H9 (cell line): ENCODE data around the gene SEC14L5. TPM values are rescaled to one million over a fixed set of nuclear protein-coding genes. Genes with fewer than 3 reads are reported as not detected.

ENCODE experiments used
- DNase-seq: peaks from one replicate; pipeline ENCODE4 v3.0.0-alpha.2; 2017
- H2AFZ ChIP-seq: one replicate; pipeline ENCODE4 v1.6.1; 2013; ENCODE audit warnings: mild to moderate bottlenecking, low read length, control low read depth, moderate library complexity
- H2AK5ac ChIP-seq: 2 replicates; pipeline ENCODE4 v1.6.1; 2013; ENCODE audit warnings: low read length, control low read depth, mixed read lengths; ENCODE audit not compliant: insufficient read length
- H2BK120ac ChIP-seq: one replicate; pipeline ENCODE4 v1.6.1; 2013; ENCODE audit warnings: low read depth, mild to moderate bottlenecking, low read length, control low read depth, inconsistent platforms; ENCODE audit not compliant: poor library complexity, severe bottlenecking
- H2BK12ac ChIP-seq: 2 replicates; pipeline ENCODE4 v1.6.1; 2013; ENCODE audit warnings: low read length, control low read depth, mixed read lengths, low read depth; ENCODE audit not compliant: insufficient read length
- H2BK15ac ChIP-seq: 2 replicates; pipeline ENCODE4 v1.6.1; 2013; ENCODE audit warnings: low read depth, low read length, control low read depth
- H2BK20ac ChIP-seq: one replicate; pipeline ENCODE4 v1.6.1; 2013; ENCODE audit warnings: low read depth, mild to moderate bottlenecking, low read length, control low read depth, inconsistent platforms; ENCODE audit not compliant: poor library complexity, severe bottlenecking
- H2BK5ac ChIP-seq: 2 replicates; pipeline ENCODE4 v1.6.1; 2013; ENCODE audit warnings: low read length, control low read depth, mixed read lengths; ENCODE audit not compliant: insufficient read length
- H3K14ac ChIP-seq: 2 replicates; pipeline ENCODE4 v1.6.1; 2013; ENCODE audit warnings: low read length, control low read depth; ENCODE audit not compliant: insufficient read depth
- H3K18ac ChIP-seq: 2 replicates; pipeline ENCODE4 v1.6.1; 2013; ENCODE audit warnings: low read depth, mild to moderate bottlenecking, mixed read lengths, low read length, control low read depth; ENCODE audit not compliant: insufficient read length
- H3K23ac ChIP-seq: 2 replicates; pipeline ENCODE4 v1.6.1; 2013; ENCODE audit warnings: low read length, control low read depth, mixed read lengths, low read depth; ENCODE audit not compliant: insufficient read length
- H3K23me2 ChIP-seq: 2 replicates; pipeline ENCODE4 v1.6.1; 2013; ENCODE audit warnings: low read depth, mild to moderate bottlenecking, mixed read lengths, low read length, control low read depth; ENCODE audit not compliant: insufficient read length, poor library complexity, severe bottlenecking
- H3K27ac ChIP-seq: 2 replicates; pipeline ENCODE4 v1.5.1; 2013; ENCODE audit warnings: low read length, control low read depth, mixed read lengths, low read depth; ENCODE audit not compliant: insufficient read length
- H3K27me3 ChIP-seq: 2 replicates; pipeline ENCODE4 v1.6.1; 2013; ENCODE audit warnings: low read length, control low read depth, inconsistent platforms; ENCODE audit not compliant: insufficient read depth
- H3K4ac ChIP-seq: 2 replicates; pipeline ENCODE4 v1.6.1; 2013; ENCODE audit warnings: low read depth, mild to moderate bottlenecking, control low read depth, inconsistent platforms, low read length, moderate library complexity
- H3K4me1 ChIP-seq: 2 replicates; pipeline ENCODE4 v1.6.1; 2013; ENCODE audit warnings: low read length, control low read depth, inconsistent platforms; ENCODE audit not compliant: insufficient read depth
- H3K4me2 ChIP-seq: 2 replicates; pipeline ENCODE4 v1.6.1; 2013; ENCODE audit warnings: low read length, control low read depth, mixed read lengths; ENCODE audit not compliant: insufficient read length, insufficient read depth
- H3K56ac ChIP-seq: 2 replicates; pipeline ENCODE4 v1.6.1; 2013; ENCODE audit warnings: low read depth, mild to moderate bottlenecking, mixed read lengths, low read length, control low read depth; ENCODE audit not compliant: insufficient read length
- H3K79me1 ChIP-seq: 2 replicates; pipeline ENCODE4 v1.6.1; 2013; ENCODE audit warnings: low read depth, mild to moderate bottlenecking, moderate library complexity, low read length, control low read depth, inconsistent platforms; ENCODE audit not compliant: insufficient read depth, poor library complexity, severe bottlenecking
- H3K79me2 ChIP-seq: 2 replicates; pipeline ENCODE4 v1.6.1; 2013; ENCODE audit warnings: low read length, control low read depth, inconsistent platforms; ENCODE audit not compliant: insufficient read depth
- H3K9ac ChIP-seq: 2 replicates; pipeline ENCODE4 v1.6.1; 2013; ENCODE audit warnings: low read length, control low read depth, mixed read lengths; ENCODE audit not compliant: insufficient read length; ENCODE audit errors: extremely low read depth
- H3K9me3 ChIP-seq: one replicate; pipeline ENCODE4 v1.6.1; 2013; ENCODE audit warnings: low read depth, low read length, inconsistent platforms; ENCODE audit not compliant: control insufficient read depth
- H3T11ph ChIP-seq: one replicate; pipeline ENCODE4 v1.6.1; 2013; ENCODE audit warnings: mild to moderate bottlenecking, low read length, control low read depth, inconsistent platforms
- H4K20me1 ChIP-seq: one replicate; pipeline ENCODE4 v1.6.1; 2013; ENCODE audit not compliant: control insufficient read depth, insufficient read length, insufficient read depth
- H4K5ac ChIP-seq: 2 replicates; pipeline ENCODE4 v1.6.1; 2013; ENCODE audit warnings: low read depth, mild to moderate bottlenecking, mixed read lengths, low read length, control low read depth; ENCODE audit not compliant: insufficient read length
- H4K8ac ChIP-seq: replicated peaks from 2 replicates; pipeline ENCODE4 v1.6.1; 2013; ENCODE audit warnings: low read length, control low read depth, mixed read lengths, low read depth; ENCODE audit not compliant: insufficient read length
- H4K91ac ChIP-seq: 2 replicates; pipeline ENCODE4 v1.6.1; 2013; ENCODE audit warnings: low read depth, mild to moderate bottlenecking, moderate library complexity, mixed read lengths, low read length, control low read depth; ENCODE audit not compliant: insufficient read length
- H3K27ac Mint-ChIP-seq, 3 experiments: 2 replicates in 2 of 3; 3 replicates in 1 of 3; pipeline ENCODE4 v1.8.0; 2020 to 2021; ENCODE audit warnings: mixed read lengths in 3 of 3, mild to moderate bottlenecking in 1 of 3, moderate library complexity in 1 of 3
- H3K27me3 Mint-ChIP-seq: 2 replicates; pipeline ENCODE4 v1.8.0; 2021; ENCODE audit warnings: low read depth, mild to moderate bottlenecking, moderate library complexity, mixed read lengths
- H3K36me3 Mint-ChIP-seq, 3 experiments: 2 replicates in 2 of 3; 3 replicates in 1 of 3; pipeline ENCODE4 v1.8.0; 2020 to 2021; ENCODE audit warnings: low read depth in 3 of 3, mixed read lengths in 3 of 3; ENCODE audit not compliant: insufficient read depth in 1 of 3
- H3K4me1 Mint-ChIP-seq, 2 experiments: 2 replicates each; pipeline ENCODE4 v1.8.0; 2020; ENCODE audit warnings: mixed read lengths in 2 of 2
- H3K4me3 Mint-ChIP-seq, 2 experiments: 2 replicates in 1 of 2; 3 replicates in 1 of 2; pipeline ENCODE4 v1.8.0; 2020 to 2021; ENCODE audit warnings: mild to moderate bottlenecking in 2 of 2, mixed read lengths in 2 of 2, moderate library complexity in 1 of 2
- H3K9me3 Mint-ChIP-seq, 2 experiments: 2 replicates in 1 of 2; 3 replicates in 1 of 2; pipeline ENCODE4 v1.8.0; 2020; ENCODE audit warnings: mild to moderate bottlenecking in 2 of 2, mixed read lengths in 2 of 2, moderate library complexity in 1 of 2
- CTCF ChIP-seq: fragments of 200-600 bp; sonication (generic); conservative IDR thresholded peaks from 3 replicates; pipeline ENCODE4 v1.8.0; 2021; ENCODE audit warnings: antibody characterized with exemption, mild to moderate bottlenecking
- WGBS: extraction: QIAGEN DNeasy Blood & Tissue Kit; methylation state at CpG from one replicate; pipeline ENCODE4 v1.1.7; 2013; ENCODE audit warnings: missing lambda C conversion rate, low lambda C conversion rate, mixed read lengths; ENCODE audit not compliant: insufficient read length; ENCODE audit errors: extremely low coverage; 5-methylcytosine and 5-hydroxymethylcytosine counted together
- total RNA-seq: library from RNA; stranded (reverse); gene quantifications from 2 replicates; pipeline ENCODE4 v1.2.1, GENCODE V29; 2021

Gene SEC14L5
- total RNA-seq, 1 experiment from 2014 or later, result 4.1 TPM

- peaks cover 0 to 3% (median 2%) of the 10 kb centered on the region in 3 experiments; a peak in 4 of 7 replicates for H3K36me3 Mint-ChIP-seq
- peaks cover 2% of the 10 kb centered on the region; the same call in 1 of the 2 replicates for H3K27me3 ChIP-seq
Measured at GRCh38 chr16:4988647-4989046, 30.5 kb downstream of the SEC14L5 start.

More at GRCh38 chr16:4988647-4989046, 30.5 kb downstream of the SEC14L5 start:
- no peak overlapping the region for H4K91ac ChIP-seq
- H3K79me2 ChIP-seq, result no peaks in the 10 kb centered on the region
- H3K27ac Mint-ChIP-seq, result no peak overlapping the region; a peak in 1 of 7 replicates
- no peak overlapping the region for H3K18ac ChIP-seq
- no peak overlapping the region for H3T11ph ChIP-seq
- peaks cover 45% of the 10 kb centered on the region for H3K27me3 Mint-ChIP-seq
- DNase-seq, result no peak
- no peak overlapping the region for H3K4me2 ChIP-seq
- H2AK5ac ChIP-seq, result no peak overlapping the region
- H2BK5ac ChIP-seq, result no peak overlapping the region
- no peak overlapping the region for H4K5ac ChIP-seq
- no peak overlapping the region for H2BK15ac ChIP-seq
- no peaks in the 10 kb centered on the region for H4K20me1 ChIP-seq
- H3K56ac ChIP-seq, result no peak overlapping the region
- no peak overlapping the region for H2AFZ ChIP-seq
- H2BK12ac ChIP-seq, result no peak overlapping the region
- H3K4me1 Mint-ChIP-seq, result peaks cover 0 to 4% of the 10 kb centered on the region in 2 experiments; a peak in 1 of 4 replicates
- H3K23me2 ChIP-seq, result peaks cover 5% of the 10 kb centered on the region
- H3K27ac ChIP-seq, result no peak overlapping the region
- H3K23ac ChIP-seq, result no peak overlapping the region
- WGBS, result no CpG with 5 or more reads among the region's 5 CpGs
- no peaks in the 10 kb centered on the region for H3K9me3 ChIP-seq
- H2BK120ac ChIP-seq, result no peak overlapping the region
- no peak overlapping the region for H3K4ac ChIP-seq
- H3K4me3 Mint-ChIP-seq, result peak overlapping the region in 1 of 2 experiments; percentile 24; a peak in 1 of 5 replicates
- no peaks in the 10 kb centered on the region; a peak in 2 of 5 replicates for H3K9me3 Mint-ChIP-seq
- no peak overlapping the region for H2BK20ac ChIP-seq
- no peaks in the 10 kb centered on the region for H3K4me1 ChIP-seq
- no peak overlapping the region for H3K14ac ChIP-seq
- no peak for TF ChIP-seq CTCF
- H3K79me1 ChIP-seq, result no peaks in the 10 kb centered on the region
- H3K9ac ChIP-seq, result no peak overlapping the region
- no peak overlapping the region for H4K8ac ChIP-seq
